ENCODE results near the gene FAM241B. TPM values are rescaled to one million over a fixed set of nuclear protein-coding genes. Genes with fewer than 3 reads are reported as not detected.
A peak's percentile ranks its signal among the peaks of the same experiment; 100 is the strongest.

The FAM241B gene
- total RNA-seq, 1 donor from 2014 or later, result 0.98 TPM

- Histone ChIP-seq H3K27me3 (no peaks in the 10 kb centered on the region), H3K27ac (no peak overlapping the region), H3K9me3 (no peaks in the 10 kb centered on the region), H3K36me3 (no peaks in the 10 kb centered on the region), H3K4me1 (peaks cover 15% of the 10 kb centered on the region), H3K4me3 (no peak overlapping the region)
- TF ChIP-seq POLR2AphosphoS5 (IDR thresholded peaks at IDR 0.05; ENCODE audit: insufficient read depth in 1 of 2, low read depth in 1 of 2) (no peak), CTCF (IDR thresholded peaks at IDR 0.05) (no peak), POLR2A (IDR thresholded peaks at IDR 0.05) (no peak)
- DNase-seq (ENCODE audit: extremely low spot score in 2 of 2), result no peak
- intact Hi-C loops (cut with DNase I), result no loop called here
Observed at GRCh38 chr10:69628891-69629290, 1.2 kb upstream of the FAM241B start.

GRCh38 chr10:69629519-69629896, 539 bp upstream of the FAM241B start:
- intact Hi-C loops (cut with DNase I), result no loop called here
- DNase-seq (ENCODE audit: extremely low spot score in 2 of 2), result peak in 1 of 2 donors; percentile 46
- H3K27ac ChIP-seq, result no peak overlapping the region

GRCh38 chr10:69630651-69631400, 779 bp downstream of the FAM241B start:
- DNase-seq (ENCODE audit: extremely low spot score in 2 of 2), result peak; percentile 58 to 76
- H3K27ac ChIP-seq, result peak overlapping the region; percentile 3
- H3K4me3 ChIP-seq, result peak overlapping the region; percentile 45 to 62
- peaks cover 15% of the 10 kb centered on the region for H3K4me1 ChIP-seq
- no peaks in the 10 kb centered on the region for H3K9me3 ChIP-seq
- intact Hi-C loops (cut with DNase I), result loop anchor here (10.0 kb wide), 2 partner anchors 116 to 206 kb away; no protein-coding TSS in a partner anchor
- TF ChIP-seq CTCF (IDR thresholded peaks at IDR 0.05) (no peak), POLR2A (IDR thresholded peaks at IDR 0.05) (no peak), POLR2AphosphoS5 (IDR thresholded peaks at IDR 0.05; ENCODE audit: insufficient read depth in 1 of 2, low read depth in 1 of 2) (no peak)
- no peaks in the 10 kb centered on the region for H3K27me3 ChIP-seq
- H3K36me3 ChIP-seq, result no peaks in the 10 kb centered on the region

More at GRCh38 chr10:69629519-69629896, 539 bp upstream of the FAM241B start:
- Histone ChIP-seq H3K4me1 (peaks cover 15% of the 10 kb centered on the region), H3K9me3 (no peaks in the 10 kb centered on the region), H3K36me3 (no peaks in the 10 kb centered on the region), H3K27me3 (no peaks in the 10 kb centered on the region), H3K4me3 (peak overlapping the region in 1 of 2 donors; percentile 45)
- TF ChIP-seq CTCF (IDR thresholded peaks at IDR 0.05) (no peak), POLR2A (IDR thresholded peaks at IDR 0.05) (no peak), POLR2AphosphoS5 (IDR thresholded peaks at IDR 0.05; ENCODE audit: insufficient read depth in 1 of 2, low read depth in 1 of 2) (no peak)

GRCh38 chr10:69631566-69631965, 1.5 kb downstream of the FAM241B start:
- Histone ChIP-seq H3K27me3 (no peaks in the 10 kb centered on the region), H3K4me3 (no peak overlapping the region), H3K36me3 (no peaks in the 10 kb centered on the region), H3K9me3 (no peaks in the 10 kb centered on the region), H3K4me1 (peaks cover 15% of the 10 kb centered on the region), H3K27ac (no peak overlapping the region)
- DNase-seq (ENCODE audit: extremely low spot score in 2 of 2), result peak; percentile 34 to 79
- intact Hi-C loops (cut with DNase I), result loop anchor here (10.0 kb wide), 2 partner anchors 117 to 207 kb away; no protein-coding TSS in a partner anchor
- TF ChIP-seq CTCF (IDR thresholded peaks at IDR 0.05) (no peak), POLR2A (IDR thresholded peaks at IDR 0.05) (no peak), POLR2AphosphoS5 (IDR thresholded peaks at IDR 0.05; ENCODE audit: insufficient read depth in 1 of 2, low read depth in 1 of 2) (no peak)

Measured in vagina (tissue), 2 donors.